Hippocampal formation (tissue), 2 donors: ENCODE measurements around the gene GNE.
A peak's percentile ranks its signal among the peaks of the same experiment; 100 is the strongest.

Source experiments
- DNase-seq, 2 donors: peaks; one replicate each; lab custom pipeline; 2025; lab: John Stamatoyannopoulos, UW

The GNE gene

GRCh38 chr9:36166168-36166927 is 91.9 kb downstream of the GNE start:
- peak; percentile 67 to 74 for DNase-seq

GRCh38 chr9:36165826-36166167 is 92.5 kb downstream of the GNE start:
- no peak for DNase-seq

GRCh38 chr9:36164989-36165388 is 93.3 kb downstream of the GNE start:
- DNase-seq: no peak
